GM21381 (cell line): Measurements from ENCODE around the gene FAM72C.
"Not testable (repeated sequence)": the region's sequence is repeated elsewhere in the genome, so short reads cannot be mapped to it uniquely, and the experiment has no call there.

Experiments
- ATAC-seq: cut with Tn5 transposase; IDR thresholded peaks from one replicate; pipeline ENCODE4 v1.9.1; 2021; ENCODE audit warnings: mild to moderate bottlenecking, moderate library complexity; ENCODE audit not compliant: unreplicated experiment

The FAM72C gene

GRCh38 chr1:143987868-143988267, 16.1 kb upstream of the FAM72C start:
- not testable (repeated sequence) for ATAC-seq

- ATAC-seq, result not testable (repeated sequence)
Measured at GRCh38 chr1:143984721-143985473, 13.1 kb upstream of the FAM72C start.

- ATAC-seq, result not testable (repeated sequence)
Measured at GRCh38 chr1:143974416-143974815, 2.6 kb upstream of the FAM72C start.

- not testable (repeated sequence) for ATAC-seq
Measured at GRCh38 chr1:143973876-143974414, 2.2 kb upstream of the FAM72C start.

GRCh38 chr1:143972753-143973326, 1.1 kb upstream of the FAM72C start:
- peak; percentile 12 for ATAC-seq

GRCh38 chr1:143965860-143966259, 5.9 kb downstream of the FAM72C start:
- ATAC-seq, result not testable (repeated sequence)

- not testable (repeated sequence) for ATAC-seq
Measured at GRCh38 chr1:143964294-143964693, 7.5 kb downstream of the FAM72C start.

- not testable (repeated sequence) for ATAC-seq
Measured at GRCh38 chr1:143955930-143956329, 15.9 kb downstream of the FAM72C start.

GRCh38 chr1:143952913-143953312, 18.9 kb downstream of the FAM72C start:
- ATAC-seq, result not testable (repeated sequence)

- not testable (repeated sequence) for ATAC-seq
Measured at GRCh38 chr1:143951485-143952391, 20.0 kb downstream of the FAM72C start.

- ATAC-seq, result not testable (repeated sequence)
Measured at GRCh38 chr1:143947749-143948148, 24.0 kb downstream of the FAM72C start.

- not testable (repeated sequence) for ATAC-seq
Measured at GRCh38 chr1:143945253-143945652, 26.5 kb downstream of the FAM72C start.

- ATAC-seq, result not testable (repeated sequence)
Measured at GRCh38 chr1:143944576-143945240, 27.1 kb downstream of the FAM72C start.

GRCh38 chr1:143943319-143943978, 28.3 kb downstream of the FAM72C start:
- not testable (repeated sequence) for ATAC-seq

- not testable (repeated sequence) for ATAC-seq
Measured at GRCh38 chr1:143942238-143942860, 29.4 kb downstream of the FAM72C start.

GRCh38 chr1:143939666-143940065, 32.1 kb downstream of the FAM72C start:
- ATAC-seq, result not testable (repeated sequence)

- ATAC-seq, result not testable (repeated sequence)
Measured at GRCh38 chr1:143938922-143939321, 32.9 kb downstream of the FAM72C start.

GRCh38 chr1:143936457-143937115, 35.2 kb downstream of the FAM72C start:
- ATAC-seq, result not testable (repeated sequence)

- ATAC-seq, result not testable (repeated sequence)
Measured at GRCh38 chr1:143919127-143919526, 52.7 kb downstream of the FAM72C start.
